HEK293T (cell line): ENCODE data around the gene CTNNA3.

ENCODE experiments used
- ARNT ChIP-seq: fragments of 450-650 bp; IDR thresholded peaks from 2 replicates; pipeline ENCODE4 v1.6.1; 2017; ENCODE audit warnings: mild to moderate bottlenecking
- CTBP1 ChIP-seq: fragments of 450-650 bp; IDR thresholded peaks from 2 replicates; pipeline ENCODE4 v1.6.1; 2016; ENCODE audit warnings: borderline replicate concordance
- FOXA1 ChIP-seq: fragments of 450-650 bp; IDR thresholded peaks from 2 replicates; pipeline ENCODE4 v1.6.1; 2016; ENCODE audit warnings: mild to moderate bottlenecking
- FOXK2 ChIP-seq: fragments of 450-650 bp; IDR thresholded peaks from 2 replicates; pipeline ENCODE4 v1.6.1; 2016; ENCODE audit warnings: mild to moderate bottlenecking
- FOXM1 ChIP-seq: fragments of 450-650 bp; IDR thresholded peaks from 2 replicates; pipeline ENCODE4 v1.6.1; 2017; ENCODE audit warnings: mild to moderate bottlenecking, borderline replicate concordance
- HDGF ChIP-seq: fragments of 450-650 bp; IDR thresholded peaks from 2 replicates; pipeline ENCODE4 v1.6.1; 2017; ENCODE audit warnings: antibody characterized with exemption, borderline replicate concordance
- L3MBTL2 ChIP-seq: fragments of 450-650 bp; conservative IDR thresholded peaks from 2 replicates; pipeline ENCODE4 v1.6.1; 2016; ENCODE audit warnings: mild to moderate bottlenecking
- NFRKB ChIP-seq: fragments of 450-650 bp; IDR thresholded peaks from 2 replicates; pipeline ENCODE4 v1.6.1; 2016; ENCODE audit warnings: mild to moderate bottlenecking, moderate library complexity
- SP1 ChIP-seq: fragments of 450-650 bp; IDR thresholded peaks from 2 replicates; pipeline ENCODE4 v1.6.1; 2017
- SUZ12 ChIP-seq: fragments of 450-650 bp; IDR thresholded peaks from 2 replicates; pipeline ENCODE4 v1.6.1; 2016; ENCODE audit warnings: mild to moderate bottlenecking
- TARDBP ChIP-seq: fragments of 450-650 bp; IDR thresholded peaks from 2 replicates; pipeline ENCODE4 v1.6.1; 2016

DNA sequence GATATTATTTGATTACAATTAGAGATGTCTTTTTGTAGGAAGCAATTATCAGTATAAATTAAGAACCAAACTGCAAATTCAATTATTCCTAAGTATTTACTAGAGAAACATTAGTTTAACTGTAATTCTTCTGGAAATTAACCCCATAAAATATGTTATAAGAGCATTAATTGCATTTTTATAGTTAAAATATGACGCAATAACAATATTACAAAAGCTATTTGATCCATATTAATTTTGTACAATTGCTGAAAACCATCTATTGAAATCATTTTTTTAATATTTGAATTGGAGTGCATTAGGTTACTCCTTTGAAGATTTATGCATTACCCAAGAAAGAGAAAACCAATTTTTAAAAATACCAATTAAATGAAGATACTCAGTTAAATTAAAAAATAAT, 1024.9 kb downstream of the CTNNA3 start:
- TF ChIP-seq TARDBP (no peak), NFRKB (no peak), L3MBTL2 (no peak), SP1 (no peak), FOXM1 (no peak), SUZ12 (no peak), ARNT (no peak), HDGF (no peak), FOXK2 (no peak), CTBP1 (no peak), FOXA1 (no peak)
